Measurements from ENCODE around the gene SHROOM2.

SHROOM2 gene, protein sequence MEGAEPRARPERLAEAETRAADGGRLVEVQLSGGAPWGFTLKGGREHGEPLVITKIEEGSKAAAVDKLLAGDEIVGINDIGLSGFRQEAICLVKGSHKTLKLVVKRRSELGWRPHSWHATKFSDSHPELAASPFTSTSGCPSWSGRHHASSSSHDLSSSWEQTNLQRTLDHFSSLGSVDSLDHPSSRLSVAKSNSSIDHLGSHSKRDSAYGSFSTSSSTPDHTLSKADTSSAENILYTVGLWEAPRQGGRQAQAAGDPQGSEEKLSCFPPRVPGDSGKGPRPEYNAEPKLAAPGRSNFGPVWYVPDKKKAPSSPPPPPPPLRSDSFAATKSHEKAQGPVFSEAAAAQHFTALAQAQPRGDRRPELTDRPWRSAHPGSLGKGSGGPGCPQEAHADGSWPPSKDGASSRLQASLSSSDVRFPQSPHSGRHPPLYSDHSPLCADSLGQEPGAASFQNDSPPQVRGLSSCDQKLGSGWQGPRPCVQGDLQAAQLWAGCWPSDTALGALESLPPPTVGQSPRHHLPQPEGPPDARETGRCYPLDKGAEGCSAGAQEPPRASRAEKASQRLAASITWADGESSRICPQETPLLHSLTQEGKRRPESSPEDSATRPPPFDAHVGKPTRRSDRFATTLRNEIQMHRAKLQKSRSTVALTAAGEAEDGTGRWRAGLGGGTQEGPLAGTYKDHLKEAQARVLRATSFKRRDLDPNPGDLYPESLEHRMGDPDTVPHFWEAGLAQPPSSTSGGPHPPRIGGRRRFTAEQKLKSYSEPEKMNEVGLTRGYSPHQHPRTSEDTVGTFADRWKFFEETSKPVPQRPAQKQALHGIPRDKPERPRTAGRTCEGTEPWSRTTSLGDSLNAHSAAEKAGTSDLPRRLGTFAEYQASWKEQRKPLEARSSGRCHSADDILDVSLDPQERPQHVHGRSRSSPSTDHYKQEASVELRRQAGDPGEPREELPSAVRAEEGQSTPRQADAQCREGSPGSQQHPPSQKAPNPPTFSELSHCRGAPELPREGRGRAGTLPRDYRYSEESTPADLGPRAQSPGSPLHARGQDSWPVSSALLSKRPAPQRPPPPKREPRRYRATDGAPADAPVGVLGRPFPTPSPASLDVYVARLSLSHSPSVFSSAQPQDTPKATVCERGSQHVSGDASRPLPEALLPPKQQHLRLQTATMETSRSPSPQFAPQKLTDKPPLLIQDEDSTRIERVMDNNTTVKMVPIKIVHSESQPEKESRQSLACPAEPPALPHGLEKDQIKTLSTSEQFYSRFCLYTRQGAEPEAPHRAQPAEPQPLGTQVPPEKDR (N-terminal part only)
- long read RNA-seq = 0 reads

DNA sequence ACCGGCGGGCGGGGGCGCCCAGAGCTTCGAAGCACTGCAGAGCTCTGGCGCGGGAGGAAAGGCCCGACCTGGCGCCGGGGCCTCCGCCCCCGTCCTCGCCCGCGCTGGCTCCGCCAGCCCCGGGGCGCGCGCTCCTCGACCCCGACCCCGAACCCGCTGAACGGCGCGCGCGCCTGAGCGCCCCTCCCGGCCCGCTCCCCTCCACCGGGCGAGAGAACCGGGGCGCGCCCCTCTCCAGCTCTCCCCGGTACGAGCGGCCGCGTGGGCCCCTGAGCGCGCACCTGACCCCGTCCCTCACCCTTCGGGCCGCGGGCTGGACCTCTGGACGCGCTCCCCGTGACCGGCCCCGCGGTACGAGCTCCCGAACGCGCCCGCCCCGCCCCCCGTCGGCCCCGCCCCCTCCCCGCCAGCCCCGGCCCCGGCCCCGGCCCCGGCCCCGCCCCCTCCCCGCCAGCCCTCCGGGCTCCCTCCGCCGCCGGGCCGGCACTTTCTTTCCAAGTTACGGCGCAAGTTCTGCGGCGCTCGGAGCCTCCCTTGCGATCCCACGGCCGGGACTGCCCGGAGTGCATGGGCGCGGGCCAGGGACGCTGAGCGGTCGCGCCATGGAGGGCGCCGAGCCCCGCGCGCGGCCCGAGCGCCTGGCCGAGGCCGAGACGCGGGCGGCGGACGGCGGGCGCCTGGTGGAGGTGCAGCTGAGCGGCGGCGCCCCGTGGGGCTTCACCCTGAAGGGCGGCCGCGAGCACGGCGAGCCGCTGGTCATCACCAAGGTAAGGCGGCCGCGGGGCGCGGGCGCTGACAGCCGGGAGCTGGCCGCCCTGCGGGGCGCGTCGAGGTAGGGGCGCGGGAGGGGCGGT, at the start of gene SHROOM2:
Gene SHROOM2 (plus strand): TSS at position 486 of the 854 bp plus-strand sequence. CDS start 117 bp downstream, at position 603.
- H3K27me3 ChIP-seq (ENCODE audit: insufficient read depth, poor library complexity, severe bottlenecking) = peaks cover 21% of the 10 kb centered on the region
- no peak within 1 kb of the TSS for H3K27ac ChIP-seq (replicated peaks)
- TF ChIP-seq GABPA (IDR thresholded peaks at IDR 0.05; ENCODE audit: low read depth) (no peak), SPI1 (IDR thresholded peaks at IDR 0.05; ENCODE audit: borderline replicate concordance, low read depth) (no peak), POLR2AphosphoS5 (IDR thresholded peaks at IDR 0.05; ENCODE audit: low read depth) (no peak), REST (IDR thresholded peaks at IDR 0.05; ENCODE audit: insufficient replicate concordance, low read depth) (no peak), CTCF (IDR thresholded peaks at IDR 0.05; ENCODE audit: insufficient read depth, low read length) (no peak)
- DNase-seq (ENCODE audit: low read depth in 1 of 2, low spot score in 1 of 2) = no peak
- no peak within 1 kb of the TSS for H3K4me3 ChIP-seq (replicated peaks; ENCODE audit: insufficient read depth, low read length)

DNA sequence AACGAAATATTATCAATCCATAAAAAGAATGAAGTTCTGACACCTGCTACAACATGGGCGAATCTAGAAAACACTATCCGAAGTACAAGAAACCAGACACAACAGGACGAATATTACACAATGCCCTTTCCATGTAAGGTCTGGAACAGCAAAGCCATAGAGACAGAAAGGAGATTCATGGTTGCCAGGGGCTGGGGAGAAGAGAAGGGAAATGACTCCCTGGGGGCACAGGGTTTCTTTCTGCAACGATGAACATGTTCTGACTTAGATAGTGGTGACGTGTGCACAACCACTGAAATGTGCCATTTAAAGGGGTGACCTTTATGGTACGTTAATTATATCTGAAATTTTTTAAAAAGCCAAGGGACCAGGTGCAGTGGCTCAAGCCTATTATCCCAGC, 48.9 kb upstream of the SHROOM2 start:
- no peak for TF ChIP-seq REST (IDR thresholded peaks at IDR 0.05; ENCODE audit: insufficient replicate concordance, low read depth)
- TF ChIP-seq GABPA (IDR thresholded peaks at IDR 0.05; ENCODE audit: low read depth) = no peak
- no peak for TF ChIP-seq CTCF (IDR thresholded peaks at IDR 0.05; ENCODE audit: insufficient read depth, low read length)
- no peak for TF ChIP-seq SPI1 (IDR thresholded peaks at IDR 0.05; ENCODE audit: borderline replicate concordance, low read depth)
- no peak for TF ChIP-seq POLR2AphosphoS5 (IDR thresholded peaks at IDR 0.05; ENCODE audit: low read depth)
- Histone ChIP-seq H3K4me3 (replicated peaks; ENCODE audit: insufficient read depth, low read length) (no peak overlapping the region), H3K27ac (replicated peaks) (no peak overlapping the region), H3K27me3 (ENCODE audit: insufficient read depth, poor library complexity, severe bottlenecking) (no peaks in the 10 kb centered on the region)
- DNase-seq (ENCODE audit: low read depth in 1 of 2, low spot score in 1 of 2) = no peak

GRCh38 chrX:9738151-9738550, 48.1 kb upstream of the SHROOM2 start:
- Histone ChIP-seq H3K4me3 (replicated peaks; ENCODE audit: insufficient read depth, low read length) (no peak overlapping the region), H3K27ac (replicated peaks) (no peak overlapping the region), H3K27me3 (ENCODE audit: insufficient read depth, poor library complexity, severe bottlenecking) (no peaks in the 10 kb centered on the region)
- TF ChIP-seq SPI1 (IDR thresholded peaks at IDR 0.05; ENCODE audit: borderline replicate concordance, low read depth) (no peak), GABPA (IDR thresholded peaks at IDR 0.05; ENCODE audit: low read depth) (no peak), REST (IDR thresholded peaks at IDR 0.05; ENCODE audit: insufficient replicate concordance, low read depth) (no peak), CTCF (IDR thresholded peaks at IDR 0.05; ENCODE audit: insufficient read depth, low read length) (no peak), POLR2AphosphoS5 (IDR thresholded peaks at IDR 0.05; ENCODE audit: low read depth) (no peak)
- DNase-seq (ENCODE audit: low read depth in 1 of 2, low spot score in 1 of 2) = no peak

All from HL-60 (cell line).